Measurements from ENCODE around the gene SMIM38.
"Not testable (repeated sequence)": the region's sequence is repeated elsewhere in the genome, so short reads cannot be mapped to it uniquely, and the experiment has no call there.

Gene SMIM38

DNA sequence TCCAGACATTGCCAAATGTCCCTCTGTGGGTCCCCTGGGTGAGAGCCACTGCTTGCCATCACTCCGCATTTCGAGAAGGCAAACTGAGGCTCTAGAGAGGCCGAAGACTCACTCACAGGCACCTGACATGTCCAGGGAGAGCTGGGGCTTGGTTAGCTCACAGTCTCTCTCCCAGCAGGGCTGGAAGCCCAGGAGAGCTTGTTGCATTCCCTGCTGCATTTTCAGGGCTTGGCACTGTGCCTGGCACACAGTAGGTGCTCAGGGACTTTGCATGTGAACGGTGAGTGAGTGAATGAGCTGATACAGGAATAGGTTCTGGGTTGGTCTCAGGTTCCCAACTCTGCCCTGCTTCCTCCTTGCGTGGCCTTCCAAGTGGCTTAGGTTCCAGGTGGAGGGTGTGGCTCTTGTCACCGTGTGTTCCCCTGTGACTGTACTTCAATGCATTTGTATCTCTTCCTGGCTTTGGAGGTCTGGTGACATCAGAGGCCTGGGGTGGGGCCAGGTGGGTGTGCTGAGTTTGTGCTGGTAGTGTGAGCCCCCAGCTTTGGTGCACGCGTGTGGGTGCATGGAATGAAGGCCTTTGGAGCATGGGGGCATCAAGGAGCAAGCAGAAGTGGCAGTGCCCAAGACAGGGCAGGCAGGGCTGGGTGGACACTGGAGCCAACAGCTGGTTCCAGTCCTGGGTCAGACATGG, 18.4 kb upstream of the SMIM38 start:
- Histone ChIP-seq H3K4me2 (ENCODE audit: insufficient read depth, low read length) (no peak overlapping the region), H3K27ac (ENCODE audit: low read length) (no peak overlapping the region), H3K9me3 (ENCODE audit: insufficient read depth, low read length, severe bottlenecking) (no peaks in the 10 kb centered on the region), H3K9ac (ENCODE audit: low read depth, low read length) (no peak overlapping the region), H3K36me3 (ENCODE audit: insufficient read depth, low read length) (no peaks in the 10 kb centered on the region), H3K4me1 (ENCODE audit: insufficient read depth, low read length) (no peaks in the 10 kb centered on the region), H4K20me1 (ENCODE audit: insufficient read depth, low read length) (no peaks in the 10 kb centered on the region), H3K27me3 (ENCODE audit: insufficient read depth, low read length, poor library complexity) (no peaks in the 10 kb centered on the region), H3K4me3 (ENCODE audit: low read depth in 1 of 2, low read length in 2 of 2) (no peak overlapping the region), H2AFZ (ENCODE audit: low read depth, low read length) (no peak overlapping the region), H3K79me2 (ENCODE audit: insufficient read depth, low read length) (no peaks in the 10 kb centered on the region)
- no peak for TF ChIP-seq CTCF (IDR thresholded peaks at IDR 0.05; ENCODE audit: borderline replicate concordance, extremely low read depth, low read length, poor library complexity, severe bottlenecking)
- no peak for TF ChIP-seq EZH2 (IDR thresholded peaks at IDR 0.05; ENCODE audit: borderline replicate concordance, low read depth, low read length, severe bottlenecking)
- DNase-seq (no peak), ATAC-seq (ENCODE audit: insufficient read depth, low read depth) (no peak)

GRCh38 chr11:69138265-69138664, 17.5 kb upstream of the SMIM38 start:
- ATAC-seq (ENCODE audit: insufficient read depth, low read depth) (no peak), DNase-seq (no peak)
- Histone ChIP-seq H3K79me2 (ENCODE audit: insufficient read depth, low read length) (no peaks in the 10 kb centered on the region), H2AFZ (ENCODE audit: low read depth, low read length) (no peak overlapping the region), H3K36me3 (ENCODE audit: insufficient read depth, low read length) (no peaks in the 10 kb centered on the region), H3K27ac (ENCODE audit: low read length) (no peak overlapping the region), H3K4me1 (ENCODE audit: insufficient read depth, low read length) (no peaks in the 10 kb centered on the region), H3K27me3 (ENCODE audit: insufficient read depth, low read length, poor library complexity) (no peaks in the 10 kb centered on the region), H3K9ac (ENCODE audit: low read depth, low read length) (no peak overlapping the region), H3K4me3 (ENCODE audit: low read depth in 1 of 2, low read length in 2 of 2) (no peak overlapping the region), H4K20me1 (ENCODE audit: insufficient read depth, low read length) (no peaks in the 10 kb centered on the region), H3K9me3 (ENCODE audit: insufficient read depth, low read length, severe bottlenecking) (no peaks in the 10 kb centered on the region), H3K4me2 (ENCODE audit: insufficient read depth, low read length) (no peak overlapping the region)
- TF ChIP-seq EZH2 (IDR thresholded peaks at IDR 0.05; ENCODE audit: borderline replicate concordance, low read depth, low read length, severe bottlenecking) (no peak), CTCF (IDR thresholded peaks at IDR 0.05; ENCODE audit: borderline replicate concordance, extremely low read depth, low read length, poor library complexity, severe bottlenecking) (no peak)

DNA sequence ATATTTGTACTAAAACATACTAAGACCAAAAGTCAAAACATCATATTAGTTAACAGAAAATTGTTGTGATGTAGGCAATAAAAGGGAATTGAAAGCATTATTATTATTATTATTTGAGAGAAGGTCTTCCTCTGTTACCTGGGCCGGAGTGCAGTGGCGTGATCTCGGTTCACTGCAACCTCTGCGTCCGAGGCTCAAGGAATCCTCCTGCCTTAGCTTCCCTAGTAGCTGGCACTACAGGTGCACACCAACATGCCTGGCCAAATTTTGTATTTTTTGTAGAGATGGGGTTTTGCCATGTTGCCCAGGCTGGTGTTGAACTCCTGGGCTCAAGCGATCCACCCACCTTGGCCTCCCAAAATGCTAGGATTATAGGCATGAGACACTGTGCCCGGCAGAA, 15.6 kb upstream of the SMIM38 start:
- H3K4me2 ChIP-seq (ENCODE audit: insufficient read depth, low read length); DNase-seq; H3K79me2 ChIP-seq (ENCODE audit: insufficient read depth, low read length); H4K20me1 ChIP-seq (ENCODE audit: insufficient read depth, low read length); H3K27me3 ChIP-seq (ENCODE audit: insufficient read depth, low read length, poor library complexity); ATAC-seq (ENCODE audit: insufficient read depth, low read depth); H3K4me1 ChIP-seq (ENCODE audit: insufficient read depth, low read length); H3K9ac ChIP-seq (ENCODE audit: low read depth, low read length); H2AFZ ChIP-seq (ENCODE audit: low read depth, low read length); H3K9me3 ChIP-seq (ENCODE audit: insufficient read depth, low read length, severe bottlenecking); H3K36me3 ChIP-seq (ENCODE audit: insufficient read depth, low read length); H3K4me3 ChIP-seq (ENCODE audit: low read depth in 1 of 2, low read length in 2 of 2); H3K27ac ChIP-seq (ENCODE audit: low read length): not testable (repeated sequence)

GRCh38 chr11:69140635-69141034, 15.1 kb upstream of the SMIM38 start:
- no peak overlapping the region for H3K4me3 ChIP-seq (ENCODE audit: low read depth in 1 of 2, low read length in 2 of 2)
- H3K4me2 ChIP-seq (ENCODE audit: insufficient read depth, low read length), result no peak overlapping the region
- TF ChIP-seq CTCF (IDR thresholded peaks at IDR 0.05; ENCODE audit: borderline replicate concordance, extremely low read depth, low read length, poor library complexity, severe bottlenecking), result no peak
- TF ChIP-seq EZH2 (IDR thresholded peaks at IDR 0.05; ENCODE audit: borderline replicate concordance, low read depth, low read length, severe bottlenecking), result no peak
- ATAC-seq (ENCODE audit: insufficient read depth, low read depth) (no peak), DNase-seq (no peak)
- no peaks in the 10 kb centered on the region for H3K79me2 ChIP-seq (ENCODE audit: insufficient read depth, low read length)
- no peak overlapping the region for H2AFZ ChIP-seq (ENCODE audit: low read depth, low read length)
- no peak overlapping the region for H3K27ac ChIP-seq (ENCODE audit: low read length)
- no peaks in the 10 kb centered on the region for H3K4me1 ChIP-seq (ENCODE audit: insufficient read depth, low read length)
- H3K27me3 ChIP-seq (ENCODE audit: insufficient read depth, low read length, poor library complexity), result no peaks in the 10 kb centered on the region
- H3K9me3 ChIP-seq (ENCODE audit: insufficient read depth, low read length, severe bottlenecking), result no peaks in the 10 kb centered on the region
- no peaks in the 10 kb centered on the region for H4K20me1 ChIP-seq (ENCODE audit: insufficient read depth, low read length)
- H3K9ac ChIP-seq (ENCODE audit: low read depth, low read length), result no peak overlapping the region
- no peaks in the 10 kb centered on the region for H3K36me3 ChIP-seq (ENCODE audit: insufficient read depth, low read length)

Data from DND-41 (cell line).